ENCODE results near the gene AQP7.
A peak's percentile ranks its signal among the peaks of the same experiment; 100 is the strongest.

The AQP7 gene

GRCh38 chr9:33348998-33349397 lies 53.4 kb downstream of the AQP7 start:
- ChIA-PET CTCF (no interaction called here), POLR2A (no interaction called here)
- Histone ChIP-seq H3K9me3 (ENCODE audit: control extremely low read depth in 1 of 5, control insufficient read depth in 4 of 5, insufficient read depth in 2 of 5, low read depth in 1 of 5, low read length in 4 of 5) (no peaks in the 10 kb centered on the region), H3K4me3 (ENCODE audit: control insufficient read depth in 1 of 7, extremely low read depth in 1 of 7, insufficient read depth in 4 of 7, low read depth in 2 of 7, low read length in 6 of 7) (no peak overlapping the region), H3K27me3 (replicated peaks in 2 of 5; ENCODE audit: control insufficient read depth in 4 of 5, insufficient read depth in 5 of 5, low read length in 4 of 5) (no peaks in the 10 kb centered on the region), H3K36me3 (ENCODE audit: control insufficient read depth in 4 of 4, insufficient read depth in 4 of 4, low read length in 3 of 4) (peaks cover 20 to 54% (median 41%) of the 10 kb centered on the region in 4 experiments), H3K4me1 (ENCODE audit: control extremely low read depth in 1 of 4, control insufficient read depth in 4 of 4, insufficient read depth in 4 of 4, low read length in 3 of 4) (peaks cover 0 to 2% (median 0%) of the 10 kb centered on the region in 4 experiments), H3K27ac (ENCODE audit: insufficient read depth in 1 of 2, low read depth in 1 of 2, low read length in 2 of 2, poor library complexity in 1 of 2, severe bottlenecking in 2 of 2) (no peak overlapping the region)
- DNase-seq, result no peak
- WGBS (ENCODE audit: insufficient coverage), result 100% methylated on average over 1 of the region's 4 CpGs

DNA sequence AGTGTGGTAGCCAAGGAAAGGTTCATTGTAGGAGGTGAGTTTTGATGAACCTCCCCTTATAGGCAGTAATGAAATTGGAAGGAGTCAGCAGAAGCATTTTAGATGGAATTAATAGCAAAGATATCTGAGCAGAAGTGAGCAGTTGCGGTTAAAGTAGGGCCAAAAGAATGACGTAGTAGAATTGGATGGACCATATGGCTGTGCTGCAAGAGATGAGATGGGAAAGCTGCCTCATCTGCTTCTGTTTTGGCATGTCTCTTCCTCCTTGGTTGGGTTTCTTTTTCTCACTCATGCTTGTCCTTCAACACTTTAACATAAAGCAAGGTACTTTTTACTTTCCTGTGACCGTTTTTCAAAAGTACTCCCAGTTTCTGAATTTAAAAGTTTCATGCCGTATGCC lies 55.8 kb downstream of the AQP7 start:
- H3K27ac ChIP-seq (ENCODE audit: insufficient read depth in 1 of 2, low read depth in 1 of 2, low read length in 2 of 2, poor library complexity in 1 of 2, severe bottlenecking in 2 of 2), result no peak overlapping the region
- peaks cover 32 to 64% (median 47%) of the 10 kb centered on the region in 4 experiments for H3K36me3 ChIP-seq (ENCODE audit: control insufficient read depth in 4 of 4, insufficient read depth in 4 of 4, low read length in 3 of 4)
- no peaks in the 10 kb centered on the region for H3K27me3 ChIP-seq (replicated peaks in 2 of 5; ENCODE audit: control insufficient read depth in 4 of 5, insufficient read depth in 5 of 5, low read length in 4 of 5)
- H3K4me1 ChIP-seq (ENCODE audit: control extremely low read depth in 1 of 4, control insufficient read depth in 4 of 4, insufficient read depth in 4 of 4, low read length in 3 of 4), result peaks cover 0 to 2% (median 0%) of the 10 kb centered on the region in 4 experiments
- POLR2A ChIA-PET, result no interaction called here
- no peak for DNase-seq
- no peak overlapping the region for H3K4me3 ChIP-seq (ENCODE audit: control insufficient read depth in 1 of 7, extremely low read depth in 1 of 7, insufficient read depth in 4 of 7, low read depth in 2 of 7, low read length in 6 of 7)
- 100% methylated on average over 2 of the region's 4 CpGs for WGBS (ENCODE audit: insufficient coverage)
- H3K9me3 ChIP-seq (ENCODE audit: control extremely low read depth in 1 of 5, control insufficient read depth in 4 of 5, insufficient read depth in 2 of 5, low read depth in 1 of 5, low read length in 4 of 5), result no peaks in the 10 kb centered on the region
- CTCF ChIA-PET, result no interaction called here

DNA sequence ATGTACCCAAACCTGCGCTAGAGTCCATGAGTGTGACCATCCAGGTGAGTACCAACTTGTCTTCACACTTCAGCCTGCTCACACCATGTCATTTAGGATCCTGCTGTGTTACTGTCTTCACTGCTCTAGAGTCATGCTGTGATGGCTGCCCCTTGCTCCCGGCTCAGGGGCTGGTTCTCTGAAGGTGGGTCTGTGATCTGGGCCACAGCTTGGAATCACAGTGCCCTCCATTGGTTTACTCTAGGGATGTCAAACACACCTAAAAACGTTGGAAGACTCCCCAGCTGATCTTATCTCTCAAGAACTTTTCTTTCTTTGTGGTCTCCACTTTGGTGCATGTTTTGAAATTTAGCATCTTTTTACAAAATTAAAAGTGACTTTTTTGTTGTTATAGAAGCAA lies 58.2 kb downstream of the AQP7 start:
- no peak overlapping the region for H3K4me3 ChIP-seq (ENCODE audit: control insufficient read depth in 1 of 7, extremely low read depth in 1 of 7, insufficient read depth in 4 of 7, low read depth in 2 of 7, low read length in 6 of 7)
- peaks cover 36 to 82% (median 55%) of the 10 kb centered on the region in 4 experiments for H3K36me3 ChIP-seq (ENCODE audit: control insufficient read depth in 4 of 4, insufficient read depth in 4 of 4, low read length in 3 of 4)
- CTCF ChIA-PET, result interaction anchor here (1.1 kb wide), 1 partner anchor 31 kb away, joined by 3 read pairs; no protein-coding TSS in a partner anchor
- POLR2A ChIA-PET, result no interaction called here
- no peaks in the 10 kb centered on the region for H3K4me1 ChIP-seq (ENCODE audit: control extremely low read depth in 1 of 4, control insufficient read depth in 4 of 4, insufficient read depth in 4 of 4, low read length in 3 of 4)
- no peak overlapping the region for H3K27ac ChIP-seq (ENCODE audit: insufficient read depth in 1 of 2, low read depth in 1 of 2, low read length in 2 of 2, poor library complexity in 1 of 2, severe bottlenecking in 2 of 2)
- peaks cover 0 to 13% (median 12%) of the 10 kb centered on the region in 5 experiments for H3K9me3 ChIP-seq (ENCODE audit: control extremely low read depth in 1 of 5, control insufficient read depth in 4 of 5, insufficient read depth in 2 of 5, low read depth in 1 of 5, low read length in 4 of 5)
- no peaks in the 10 kb centered on the region for H3K27me3 ChIP-seq (replicated peaks in 2 of 5; ENCODE audit: control insufficient read depth in 4 of 5, insufficient read depth in 5 of 5, low read length in 4 of 5)
- WGBS (ENCODE audit: insufficient coverage), result 100% methylated on average over 2 of the region's 3 CpGs
- DNase-seq, result no peak

DNA sequence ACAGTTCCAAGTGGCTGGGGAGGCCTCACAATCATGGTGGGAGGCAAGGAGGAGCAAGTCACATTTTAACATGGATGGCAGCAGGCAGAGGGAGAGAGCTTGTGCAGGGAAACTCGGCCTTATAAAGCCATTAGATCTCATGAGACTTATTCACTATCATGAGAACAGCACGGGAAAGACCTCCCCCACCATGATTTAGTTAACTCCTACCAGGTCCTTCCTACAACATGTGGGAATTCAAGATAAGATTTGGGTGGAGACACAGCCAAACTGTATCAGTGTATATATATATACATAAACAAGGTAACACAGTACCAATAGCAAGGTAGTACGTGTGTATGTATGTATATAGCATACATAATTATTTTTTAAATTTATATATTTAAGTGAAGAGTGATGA lies 61.2 kb downstream of the AQP7 start:
- no peak overlapping the region for H3K4me3 ChIP-seq (ENCODE audit: control insufficient read depth in 1 of 7, extremely low read depth in 1 of 7, insufficient read depth in 4 of 7, low read depth in 2 of 7, low read length in 6 of 7)
- H3K36me3 ChIP-seq (ENCODE audit: control insufficient read depth in 4 of 4, insufficient read depth in 4 of 4, low read length in 3 of 4), result peaks cover 33 to 81% (median 48%) of the 10 kb centered on the region in 4 experiments
- ChIA-PET POLR2A (no interaction called here), CTCF (no interaction called here)
- no peaks in the 10 kb centered on the region for H3K27me3 ChIP-seq (replicated peaks in 2 of 5; ENCODE audit: control insufficient read depth in 4 of 5, insufficient read depth in 5 of 5, low read length in 4 of 5)
- H3K9me3 ChIP-seq (ENCODE audit: control extremely low read depth in 1 of 5, control insufficient read depth in 4 of 5, insufficient read depth in 2 of 5, low read depth in 1 of 5, low read length in 4 of 5), result peaks cover 0 to 20% (median 20%) of the 10 kb centered on the region in 5 experiments
- WGBS (ENCODE audit: insufficient coverage), result no CpG with 5 or more reads among the region's 3 CpGs
- peak in 1 of 3 donors; percentile 14 for DNase-seq
- H3K27ac ChIP-seq (ENCODE audit: insufficient read depth in 1 of 2, low read depth in 1 of 2, low read length in 2 of 2, poor library complexity in 1 of 2, severe bottlenecking in 2 of 2), result no peak overlapping the region
- no peaks in the 10 kb centered on the region for H3K4me1 ChIP-seq (ENCODE audit: control extremely low read depth in 1 of 4, control insufficient read depth in 4 of 4, insufficient read depth in 4 of 4, low read length in 3 of 4)

DNA sequence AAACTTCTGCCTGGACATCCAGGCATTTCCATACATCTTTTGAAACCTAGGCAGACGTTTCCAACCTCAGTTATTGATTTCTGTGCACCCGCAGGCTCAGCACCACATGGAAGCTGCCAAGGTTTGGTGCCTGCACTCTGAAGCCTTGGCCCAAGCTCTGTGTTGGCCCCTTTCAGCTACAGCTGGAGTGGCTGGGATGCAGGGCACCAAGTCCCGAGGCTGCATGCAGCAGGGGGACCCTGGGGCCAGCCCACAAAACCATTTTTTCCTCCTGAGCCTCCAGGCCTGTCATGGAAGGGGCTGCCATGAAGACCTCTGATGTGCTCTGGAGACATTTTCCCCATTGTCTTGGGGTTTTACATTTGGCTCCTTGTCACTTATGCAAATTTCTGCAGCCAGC lies 62.2 kb downstream of the AQP7 start:
- no peaks in the 10 kb centered on the region for H3K4me1 ChIP-seq (ENCODE audit: control extremely low read depth in 1 of 4, control insufficient read depth in 4 of 4, insufficient read depth in 4 of 4, low read length in 3 of 4)
- peaks cover 0 to 20% (median 20%) of the 10 kb centered on the region in 5 experiments for H3K9me3 ChIP-seq (ENCODE audit: control extremely low read depth in 1 of 5, control insufficient read depth in 4 of 5, insufficient read depth in 2 of 5, low read depth in 1 of 5, low read length in 4 of 5)
- POLR2A ChIA-PET, result no interaction called here
- CTCF ChIA-PET, result interaction anchor here (1.4 kb wide), 1 partner anchor 17 kb away, joined by 3 read pairs; no protein-coding TSS in a partner anchor
- DNase-seq, result no peak
- H3K27ac ChIP-seq (ENCODE audit: insufficient read depth in 1 of 2, low read depth in 1 of 2, low read length in 2 of 2, poor library complexity in 1 of 2, severe bottlenecking in 2 of 2), result no peak overlapping the region
- H3K36me3 ChIP-seq (ENCODE audit: control insufficient read depth in 4 of 4, insufficient read depth in 4 of 4, low read length in 3 of 4), result peaks cover 29 to 77% (median 40%) of the 10 kb centered on the region in 4 experiments
- H3K27me3 ChIP-seq (replicated peaks in 2 of 5; ENCODE audit: control insufficient read depth in 4 of 5, insufficient read depth in 5 of 5, low read length in 4 of 5), result no peaks in the 10 kb centered on the region
- no peak overlapping the region for H3K4me3 ChIP-seq (ENCODE audit: control insufficient read depth in 1 of 7, extremely low read depth in 1 of 7, insufficient read depth in 4 of 7, low read depth in 2 of 7, low read length in 6 of 7)
- WGBS (ENCODE audit: insufficient coverage), result 100% methylated on average over 3 of the region's 3 CpGs
